HL-60 (cell line): ENCODE data around the gene TPM4.

Experiments
- DNase-seq, 2 experiments: peaks; one replicate each; pipeline ENCODE4 v3.0.0-alpha.2; 2010 to 2020; ENCODE audit warnings: low read depth in 1 of 2, low spot score in 1 of 2
- H3K27ac ChIP-seq: fragments of 250-450 bp; sonication (Bioruptor Pico); replicated peaks from 2 replicates; pipeline ENCODE4 v1.5.1; 2020; ENCODE audit warnings: mild to moderate bottlenecking, moderate library complexity
- H3K27me3 ChIP-seq: fragments of 250-450 bp; sonication (Bioruptor Pico); 2 replicates; pipeline ENCODE4 v1.5.1; 2021; ENCODE audit warnings: mild to moderate bottlenecking, moderate library complexity; ENCODE audit not compliant: insufficient read depth, poor library complexity, severe bottlenecking
- H3K4me3 ChIP-seq: replicated peaks from 2 replicates; pipeline ENCODE4 v1.5.1; 2011; ENCODE audit warnings: mild to moderate bottlenecking, control low read depth, low read length; ENCODE audit not compliant: insufficient read depth
- GABPA ChIP-seq: IDR thresholded peaks from 2 replicates; pipeline ENCODE4 v1.6.1; 2012; ENCODE audit warnings: low read depth
- POLR2AphosphoS5 ChIP-seq: IDR thresholded peaks from 2 replicates; pipeline ENCODE4 v1.6.1; 2012; ENCODE audit warnings: low read depth
- SPI1 ChIP-seq: IDR thresholded peaks from 2 replicates; pipeline ENCODE4 v1.6.1; 2012; ENCODE audit warnings: low read depth, mild to moderate bottlenecking, borderline replicate concordance
- TF ChIP-seq, protein P1 (sequence below): IDR thresholded peaks from 2 replicates; pipeline ENCODE4 v1.6.1; 2012; ENCODE audit warnings: low read depth; ENCODE audit not compliant: insufficient replicate concordance
- TF ChIP-seq, protein P2 (sequence below): IDR thresholded peaks from one replicate; pipeline ENCODE4 v1.5.1; 2011; ENCODE audit warnings: low read length, control low read depth, inconsistent platforms; ENCODE audit not compliant: insufficient read depth

The TPM4 gene

DNA sequence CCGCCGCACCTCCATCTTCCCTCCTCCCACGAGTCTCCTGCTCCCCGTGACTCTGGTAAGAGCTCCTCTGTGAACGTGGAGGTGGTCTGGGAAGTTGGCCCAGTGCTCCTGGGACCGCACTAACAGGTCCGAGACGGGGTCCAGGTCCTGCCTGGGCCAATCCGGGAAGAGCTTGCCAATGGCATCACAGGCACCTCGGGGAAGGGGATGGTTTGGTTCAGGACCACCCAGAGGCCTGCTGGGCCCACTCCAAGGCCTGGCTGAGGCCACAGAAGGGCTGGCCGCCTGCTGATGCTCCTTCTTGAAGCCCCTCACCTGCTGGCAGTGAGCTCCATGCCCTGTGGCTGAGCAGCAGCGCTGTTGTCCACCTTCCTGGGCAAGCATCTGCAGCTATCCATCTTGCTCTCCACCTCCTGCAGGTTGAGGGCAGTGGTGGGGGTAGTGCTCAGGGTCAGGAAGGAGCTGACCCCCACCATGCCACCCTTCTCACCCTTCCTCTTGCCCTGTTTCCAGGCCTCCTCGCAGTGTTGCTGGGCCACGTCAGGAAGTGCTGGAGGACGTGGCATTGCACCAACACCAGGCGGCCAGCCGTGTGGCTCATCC is 41.2 kb upstream of the TPM4 start:
- no peak for DNase-seq
- no peak overlapping the region for H3K4me3 ChIP-seq
- H3K27ac ChIP-seq, result no peak overlapping the region
- no peak for TF ChIP-seq SPI1
- no peak for TF ChIP-seq GABPA
- TF ChIP-seq, protein P1, sequence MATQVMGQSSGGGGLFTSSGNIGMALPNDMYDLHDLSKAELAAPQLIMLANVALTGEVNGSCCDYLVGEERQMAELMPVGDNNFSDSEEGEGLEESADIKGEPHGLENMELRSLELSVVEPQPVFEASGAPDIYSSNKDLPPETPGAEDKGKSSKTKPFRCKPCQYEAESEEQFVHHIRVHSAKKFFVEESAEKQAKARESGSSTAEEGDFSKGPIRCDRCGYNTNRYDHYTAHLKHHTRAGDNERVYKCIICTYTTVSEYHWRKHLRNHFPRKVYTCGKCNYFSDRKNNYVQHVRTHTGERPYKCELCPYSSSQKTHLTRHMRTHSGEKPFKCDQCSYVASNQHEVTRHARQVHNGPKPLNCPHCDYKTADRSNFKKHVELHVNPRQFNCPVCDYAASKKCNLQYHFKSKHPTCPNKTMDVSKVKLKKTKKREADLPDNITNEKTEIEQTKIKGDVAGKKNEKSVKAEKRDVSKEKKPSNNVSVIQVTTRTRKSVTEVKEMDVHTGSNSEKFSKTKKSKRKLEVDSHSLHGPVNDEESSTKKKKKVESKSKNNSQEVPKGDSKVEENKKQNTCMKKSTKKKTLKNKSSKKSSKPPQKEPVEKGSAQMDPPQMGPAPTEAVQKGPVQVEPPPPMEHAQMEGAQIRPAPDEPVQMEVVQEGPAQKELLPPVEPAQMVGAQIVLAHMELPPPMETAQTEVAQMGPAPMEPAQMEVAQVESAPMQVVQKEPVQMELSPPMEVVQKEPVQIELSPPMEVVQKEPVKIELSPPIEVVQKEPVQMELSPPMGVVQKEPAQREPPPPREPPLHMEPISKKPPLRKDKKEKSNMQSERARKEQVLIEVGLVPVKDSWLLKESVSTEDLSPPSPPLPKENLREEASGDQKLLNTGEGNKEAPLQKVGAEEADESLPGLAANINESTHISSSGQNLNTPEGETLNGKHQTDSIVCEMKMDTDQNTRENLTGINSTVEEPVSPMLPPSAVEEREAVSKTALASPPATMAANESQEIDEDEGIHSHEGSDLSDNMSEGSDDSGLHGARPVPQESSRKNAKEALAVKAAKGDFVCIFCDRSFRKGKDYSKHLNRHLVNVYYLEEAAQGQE, result no peak
- TF ChIP-seq, protein P2, sequence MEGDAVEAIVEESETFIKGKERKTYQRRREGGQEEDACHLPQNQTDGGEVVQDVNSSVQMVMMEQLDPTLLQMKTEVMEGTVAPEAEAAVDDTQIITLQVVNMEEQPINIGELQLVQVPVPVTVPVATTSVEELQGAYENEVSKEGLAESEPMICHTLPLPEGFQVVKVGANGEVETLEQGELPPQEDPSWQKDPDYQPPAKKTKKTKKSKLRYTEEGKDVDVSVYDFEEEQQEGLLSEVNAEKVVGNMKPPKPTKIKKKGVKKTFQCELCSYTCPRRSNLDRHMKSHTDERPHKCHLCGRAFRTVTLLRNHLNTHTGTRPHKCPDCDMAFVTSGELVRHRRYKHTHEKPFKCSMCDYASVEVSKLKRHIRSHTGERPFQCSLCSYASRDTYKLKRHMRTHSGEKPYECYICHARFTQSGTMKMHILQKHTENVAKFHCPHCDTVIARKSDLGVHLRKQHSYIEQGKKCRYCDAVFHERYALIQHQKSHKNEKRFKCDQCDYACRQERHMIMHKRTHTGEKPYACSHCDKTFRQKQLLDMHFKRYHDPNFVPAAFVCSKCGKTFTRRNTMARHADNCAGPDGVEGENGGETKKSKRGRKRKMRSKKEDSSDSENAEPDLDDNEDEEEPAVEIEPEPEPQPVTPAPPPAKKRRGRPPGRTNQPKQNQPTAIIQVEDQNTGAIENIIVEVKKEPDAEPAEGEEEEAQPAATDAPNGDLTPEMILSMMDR, result no peak
- TF ChIP-seq POLR2AphosphoS5, result no peak
- H3K27me3 ChIP-seq, result no peaks in the 10 kb centered on the region

DNA sequence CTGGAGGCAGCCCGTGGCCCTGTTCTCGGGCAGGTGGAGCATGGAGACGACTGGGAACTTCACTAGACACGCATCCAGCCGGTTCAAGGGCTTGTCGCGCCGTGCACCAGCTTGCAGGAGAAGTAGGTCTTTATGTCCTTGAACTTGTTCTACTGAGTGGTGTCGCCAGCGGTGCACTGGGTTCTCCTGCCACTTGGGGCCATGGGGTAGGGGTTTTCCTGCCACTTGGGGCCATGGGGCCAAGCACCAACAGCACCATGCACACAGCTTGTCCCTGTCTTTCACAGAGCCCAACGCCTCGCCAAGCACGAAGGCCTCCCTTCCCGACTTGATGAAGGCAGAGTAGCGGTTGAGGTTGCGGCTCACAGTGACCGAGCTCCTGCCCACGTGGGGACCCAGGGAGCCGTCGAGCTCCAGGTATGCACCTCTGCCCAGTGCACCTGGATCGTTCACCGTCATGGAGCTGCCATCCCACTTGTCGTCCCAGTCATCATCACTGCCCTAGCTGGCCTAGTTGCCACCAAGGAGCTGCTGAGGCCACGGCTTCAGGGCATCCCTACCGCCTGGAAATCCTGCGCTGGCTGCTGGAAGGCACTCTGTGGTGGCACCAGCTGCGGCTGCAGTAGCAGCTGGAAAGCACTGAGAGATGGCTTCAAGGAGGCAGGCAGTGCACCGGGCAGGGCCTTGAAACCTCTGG is 40.5 kb upstream of the TPM4 start:
- Histone ChIP-seq H3K27ac (no peak overlapping the region), H3K4me3 (no peak overlapping the region), H3K27me3 (no peaks in the 10 kb centered on the region)
- TF ChIP-seq, protein P2, result no peak
- TF ChIP-seq GABPA (no peak), POLR2AphosphoS5 (no peak), SPI1 (no peak)
- TF ChIP-seq, protein P1, result no peak
- DNase-seq, result no peak

DNA sequence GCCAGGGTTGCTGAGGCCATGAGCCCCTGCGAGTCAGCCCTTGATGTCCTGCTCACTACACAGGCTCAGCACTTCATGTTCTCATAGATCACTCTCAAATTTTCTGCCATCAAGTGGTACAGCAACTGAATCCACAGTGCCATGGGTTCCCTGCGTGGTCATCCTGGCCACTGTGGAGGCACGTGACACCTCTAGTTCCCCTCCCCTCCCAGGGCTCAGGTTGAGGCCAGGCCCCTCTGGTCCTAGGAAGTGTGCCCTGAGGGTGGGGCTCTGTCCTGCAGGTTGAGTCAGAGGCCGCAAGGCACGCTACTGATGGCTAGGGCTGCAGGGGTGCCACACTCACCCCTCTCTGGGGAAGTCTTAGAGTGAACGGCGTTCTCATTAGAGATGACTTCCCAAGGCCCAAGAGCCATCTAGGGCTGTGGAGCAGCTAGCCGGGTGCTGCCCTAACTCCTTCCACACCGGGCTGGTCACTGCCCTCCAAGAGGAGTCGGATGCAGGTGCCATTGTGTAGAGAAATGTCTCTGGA is 39.8 kb upstream of the TPM4 start:
- no peak for DNase-seq
- Histone ChIP-seq H3K27me3 (no peaks in the 10 kb centered on the region), H3K27ac (no peak overlapping the region), H3K4me3 (no peak overlapping the region)
- TF ChIP-seq SPI1, result no peak
- TF ChIP-seq, protein P1, result no peak
